GM12878 (cell line): ENCODE data around the gene NCAPD2. TPM values are rescaled to one million over a fixed set of nuclear protein-coding genes. Genes with fewer than 3 reads are reported as not detected.
A peak's percentile ranks its signal among the peaks of the same experiment; 100 is the strongest.

Experiments used
- ASH2L ChIP-seq: fragments of 300-600, 200-600 bp; sonication (generic); IDR thresholded peaks from 2 replicates; pipeline ENCODE4 v1.6.1; 2017; ENCODE audit warnings: low read depth, mild to moderate bottlenecking, borderline replicate concordance
- CBX3 ChIP-seq: fragments of 200-600 bp; sonication (generic); IDR thresholded peaks from 2 replicates; pipeline ENCODE4 v1.6.1; 2016; ENCODE audit warnings: low read depth, borderline replicate concordance
- CBX5 ChIP-seq: sonication (generic); IDR thresholded peaks from 2 replicates; pipeline ENCODE4 v1.6.1; 2016; ENCODE audit warnings: low read depth, moderate library complexity, mild to moderate bottlenecking, inconsistent platforms
- CHD1 ChIP-seq: IDR thresholded peaks from 2 replicates; pipeline ENCODE4 v1.6.1; 2012; ENCODE audit warnings: low read depth, low read length, improper control_type of control experiment
- CREM ChIP-seq: IDR thresholded peaks from 2 replicates; pipeline ENCODE4 v1.6.1; 2014; ENCODE audit warnings: antibody characterized with exemption, low read depth
- EP300 ChIP-seq, 2 experiments: fragments of 150-350 bp in 1 of 2; IDR thresholded peaks; 2 replicates each; pipeline ENCODE4 v1.6.1; 2011 to 2012; ENCODE audit warnings: low read depth in 2 of 2, low read length in 2 of 2, borderline replicate concordance in 1 of 2, improper control_type of control experiment in 1 of 2, inconsistent platforms in 1 of 2; ENCODE audit not compliant: control insufficient read depth in 1 of 2
- ESRRA ChIP-seq: IDR thresholded peaks from 2 replicates; pipeline ENCODE4 v1.6.1; 2012; ENCODE audit warnings: mild to moderate bottlenecking, low read length, improper control_type of control experiment
- ETV6 ChIP-seq, 2 experiments: fragments of 450-650 bp in 1 of 2; IDR thresholded peaks in 1 of 2; conservative IDR thresholded peaks in 1 of 2; 2 replicates each; pipeline ENCODE4 v1.6.1; 2014; ENCODE audit warnings: antibody characterized with exemption in 1 of 2, borderline replicate concordance in 1 of 2, low read depth in 1 of 2, mild to moderate bottlenecking in 1 of 2, moderate library complexity in 1 of 2
- GATAD2B ChIP-seq: fragments of 450-650 bp; conservative IDR thresholded peaks from 2 replicates; pipeline ENCODE4 v1.6.1; 2017; ENCODE audit warnings: low read depth, mild to moderate bottlenecking, moderate library complexity
- HDGF ChIP-seq: fragments of 450-650 bp; IDR thresholded peaks from 2 replicates; pipeline ENCODE4 v1.6.1; 2016; ENCODE audit warnings: antibody characterized with exemption
- KDM1A ChIP-seq: fragments of 200-600 bp; sonication (generic); IDR thresholded peaks from 2 replicates; pipeline ENCODE4 v1.6.1; 2016; ENCODE audit warnings: borderline replicate concordance
- LARP7 ChIP-seq: fragments of 450-650 bp; IDR thresholded peaks from 2 replicates; pipeline ENCODE4 v1.6.1; 2017; ENCODE audit warnings: mild to moderate bottlenecking
- MEF2A ChIP-seq: IDR thresholded peaks from 2 replicates; pipeline ENCODE4 v1.6.1; 2011; ENCODE audit warnings: low read depth, mild to moderate bottlenecking, low read length, moderate library complexity; ENCODE audit not compliant: insufficient read depth
- MEF2B ChIP-seq: fragments of 450-650 bp; IDR thresholded peaks from 2 replicates; pipeline ENCODE4 v1.6.1; 2018; ENCODE audit warnings: mild to moderate bottlenecking, moderate library complexity; ENCODE audit not compliant: partially characterized antibody, poor library complexity, severe bottlenecking
- NBN ChIP-seq: fragments of 450-650 bp; IDR thresholded peaks from 2 replicates; pipeline ENCODE4 v1.6.1; 2016
- RELA ChIP-seq: fragments of 450-650 bp; IDR thresholded peaks from 2 replicates; pipeline ENCODE4 v1.8.0; 2014; ENCODE audit warnings: borderline replicate concordance; ENCODE audit not compliant: partially characterized antibody
- SMAD5 ChIP-seq: IDR thresholded peaks from 2 replicates; pipeline ENCODE4 v1.6.1; 2016; ENCODE audit warnings: antibody characterized with exemption, low read depth
- STAT3 ChIP-seq: IDR thresholded peaks from 2 replicates; pipeline ENCODE4 v1.6.1; 2011; ENCODE audit warnings: low read depth, low read length, improper control_type of control experiment
- TARDBP ChIP-seq: IDR thresholded peaks from 2 replicates; pipeline ENCODE4 v1.6.1; 2016; ENCODE audit warnings: borderline replicate concordance
- WRNIP1 ChIP-seq: IDR thresholded peaks from 2 replicates; pipeline ENCODE4 v1.6.1; 2011; ENCODE audit warnings: low read depth, low read length, improper control_type of control experiment, borderline replicate concordance
- ZBED1 ChIP-seq: IDR thresholded peaks from 2 replicates; pipeline ENCODE4 v1.6.1; 2016; ENCODE audit warnings: borderline replicate concordance
- ZNF384 ChIP-seq: IDR thresholded peaks from 2 replicates; pipeline ENCODE4 v1.6.1; 2012; ENCODE audit warnings: low read depth, mild to moderate bottlenecking, low read length, improper control_type of control experiment, borderline replicate concordance
- ZNF622 ChIP-seq: fragments of 450-650 bp; IDR thresholded peaks from 2 replicates; pipeline ENCODE4 v1.6.1; 2017; ENCODE audit warnings: mild to moderate bottlenecking, inconsistent platforms
- ZZZ3 ChIP-seq: IDR thresholded peaks from 2 replicates; pipeline ENCODE4 v1.6.1; 2011; ENCODE audit warnings: low read depth; ENCODE audit not compliant: control insufficient read depth, insufficient read length
- polyA plus RNA-seq, 11 experiments: library from polyadenylated mRNA; depleted of rRNA in 4 of 11; unstranded in 6 of 11; stranded (reverse) in 5 of 11; fragments of >200 nt; fragmentation: Nextera tagmentation in 4 of 11; fragmentation: Illumina TruSeq in 1 of 11; extraction: Ambion mirVana in 4 of 11; extraction: Trizol in 1 of 11; gene quantifications; 1 replicate in 1 of 11; 2 replicates in 10 of 11; pipeline versions ENCODE4 v1.2.1 to v1.2.3, GENCODE V29; 2011 to 2016; ENCODE audit warnings: inconsistent platforms in 2 of 11, missing spikeins in 2 of 11, low read depth in 1 of 11
- total RNA-seq, 4 experiments: library from RNA; depleted of rRNA in 3 of 4; stranded (reverse); fragments of >200 nt in 3 of 4; fragmentation: Illumina TruSeq in 1 of 4; extraction: Trizol in 1 of 4; gene quantifications; 2 replicates each; pipeline versions ENCODE4 v1.2.1 to v1.2.3, GENCODE V29; 2013 to 2021
- TF ChIP-seq, protein P1 (sequence below): fragments of 450-650 bp; IDR thresholded peaks from 2 replicates; pipeline ENCODE4 v1.6.1; 2018; ENCODE audit warnings: mild to moderate bottlenecking, low read depth, moderate library complexity; ENCODE audit not compliant: partially characterized antibody
- TF ChIP-seq, protein P2 (sequence below): IDR thresholded peaks from 2 replicates; pipeline ENCODE4 v1.6.1; 2011; ENCODE audit warnings: borderline replicate concordance, low read depth, mild to moderate bottlenecking, moderate library complexity, mixed read lengths, low read length; ENCODE audit not compliant: insufficient read depth; ENCODE audit errors: extremely low read length

NCAPD2 gene
- total and polyA plus RNA-seq, 10 of the 15 experiments (the other 5 are each of a cell fraction or from before 2014, with no cell fraction given), result 24.2 to 160 (median 110) TPM

DNA sequence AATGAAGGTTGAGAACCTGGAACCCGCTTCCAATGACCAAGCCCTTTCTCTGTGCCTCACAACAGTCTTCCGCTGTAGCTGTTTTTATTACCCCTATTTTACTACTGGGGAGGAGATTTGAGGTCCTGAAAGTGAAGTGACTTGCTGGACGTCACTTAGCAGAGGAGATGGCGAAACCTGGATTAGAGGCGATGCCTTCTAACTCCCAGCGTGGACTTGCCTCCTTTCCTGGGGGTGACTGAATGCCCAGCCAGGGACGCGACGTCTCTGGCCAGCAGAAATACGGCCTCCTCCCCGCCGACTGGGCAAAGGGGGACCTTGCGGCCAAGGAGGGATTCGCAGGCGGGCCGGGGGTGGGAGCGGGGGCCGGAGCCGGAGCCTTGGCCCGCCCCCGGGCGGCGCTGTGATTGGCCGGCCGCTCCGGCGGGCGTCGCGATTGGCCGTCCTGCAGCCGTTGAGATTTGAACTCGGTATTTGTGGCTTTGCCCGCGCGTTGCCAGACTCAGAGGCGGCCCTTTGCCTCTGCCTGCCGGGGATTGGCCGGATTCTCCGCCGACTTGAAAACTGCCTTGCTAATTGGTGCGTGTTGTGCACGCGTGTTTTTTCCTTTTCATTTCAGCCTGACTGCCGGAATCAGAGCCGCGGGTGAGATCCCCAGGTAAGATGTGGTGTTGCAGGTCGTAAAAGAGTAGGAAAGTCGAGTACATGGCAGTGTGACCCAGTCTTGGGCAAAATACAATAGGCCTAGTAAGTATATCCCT lies at the start of gene NCAPD2 (continued):
- TF ChIP-seq ZNF622 (no peak), LARP7 (peak; percentile 67), GATAD2B (0 out of 2 replicates have a peak, but pooled peaks have one; percentile 58), ETV6 (conservative IDR thresholded peaks at IDR 0.05 in 1 of 2, IDR thresholded peaks at IDR 0.05 in 1 of 2; ENCODE audit: borderline replicate concordance in 1 of 2, low read depth in 1 of 2) (no peak), WRNIP1 (peak; percentile 50; the same call in 1 of the 2 replicates), CBX3 (no peak), ESRRA (no peak), MEF2A (no peak), STAT3 (no peak), TARDBP (no peak), NBN (peak; percentile 37; the same call in 1 of the 2 replicates), ZZZ3 (no peak), ASH2L (no peak), ZBED1 (0 out of 2 replicates have a peak, but pooled peaks have one; percentile 7), ZNF384 (no peak), HDGF (no peak), CHD1 (no peak; the same call in 1 of the 2 replicates), KDM1A (no peak), CBX5 (no peak), EP300 (IDR thresholded peaks at IDR 0.05; ENCODE audit: borderline replicate concordance in 1 of 2, control insufficient read depth in 1 of 2, low read depth in 2 of 2, low read length in 2 of 2) (no peak), SMAD5 (peak; percentile 81; the same call in 1 of the 2 replicates), CREM (no peak; the same call in none of the 2 replicates), RELA (no peak), MEF2B (peak; percentile 47)
- TF ChIP-seq, protein P1, sequence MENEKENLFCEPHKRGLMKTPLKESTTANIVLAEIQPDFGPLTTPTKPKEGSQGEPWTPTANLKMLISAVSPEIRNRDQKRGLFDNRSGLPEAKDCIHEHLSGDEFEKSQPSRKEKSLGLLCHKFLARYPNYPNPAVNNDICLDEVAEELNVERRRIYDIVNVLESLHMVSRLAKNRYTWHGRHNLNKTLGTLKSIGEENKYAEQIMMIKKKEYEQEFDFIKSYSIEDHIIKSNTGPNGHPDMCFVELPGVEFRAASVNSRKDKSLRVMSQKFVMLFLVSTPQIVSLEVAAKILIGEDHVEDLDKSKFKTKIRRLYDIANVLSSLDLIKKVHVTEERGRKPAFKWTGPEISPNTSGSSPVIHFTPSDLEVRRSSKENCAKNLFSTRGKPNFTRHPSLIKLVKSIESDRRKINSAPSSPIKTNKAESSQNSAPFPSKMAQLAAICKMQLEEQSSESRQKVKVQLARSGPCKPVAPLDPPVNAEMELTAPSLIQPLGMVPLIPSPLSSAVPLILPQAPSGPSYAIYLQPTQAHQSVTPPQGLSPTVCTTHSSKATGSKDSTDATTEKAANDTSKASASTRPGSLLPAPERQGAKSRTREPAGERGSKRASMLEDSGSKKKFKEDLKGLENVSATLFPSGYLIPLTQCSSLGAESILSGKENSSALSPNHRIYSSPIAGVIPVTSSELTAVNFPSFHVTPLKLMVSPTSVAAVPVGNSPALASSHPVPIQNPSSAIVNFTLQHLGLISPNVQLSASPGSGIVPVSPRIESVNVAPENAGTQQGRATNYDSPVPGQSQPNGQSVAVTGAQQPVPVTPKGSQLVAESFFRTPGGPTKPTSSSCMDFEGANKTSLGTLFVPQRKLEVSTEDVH, result no peak
- TF ChIP-seq, protein P2, sequence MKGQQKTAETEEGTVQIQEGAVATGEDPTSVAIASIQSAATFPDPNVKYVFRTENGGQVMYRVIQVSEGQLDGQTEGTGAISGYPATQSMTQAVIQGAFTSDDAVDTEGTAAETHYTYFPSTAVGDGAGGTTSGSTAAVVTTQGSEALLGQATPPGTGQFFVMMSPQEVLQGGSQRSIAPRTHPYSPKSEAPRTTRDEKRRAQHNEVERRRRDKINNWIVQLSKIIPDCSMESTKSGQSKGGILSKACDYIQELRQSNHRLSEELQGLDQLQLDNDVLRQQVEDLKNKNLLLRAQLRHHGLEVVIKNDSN, result no peak
